ENCODE data around the gene FBXL14. TPM values are rescaled to one million over a fixed set of nuclear protein-coding genes. Genes with fewer than 3 reads are reported as not detected.

The FBXL14 gene
- total RNA-seq, 1 experiment from 2014 or later, result 11.9 TPM

DNA sequence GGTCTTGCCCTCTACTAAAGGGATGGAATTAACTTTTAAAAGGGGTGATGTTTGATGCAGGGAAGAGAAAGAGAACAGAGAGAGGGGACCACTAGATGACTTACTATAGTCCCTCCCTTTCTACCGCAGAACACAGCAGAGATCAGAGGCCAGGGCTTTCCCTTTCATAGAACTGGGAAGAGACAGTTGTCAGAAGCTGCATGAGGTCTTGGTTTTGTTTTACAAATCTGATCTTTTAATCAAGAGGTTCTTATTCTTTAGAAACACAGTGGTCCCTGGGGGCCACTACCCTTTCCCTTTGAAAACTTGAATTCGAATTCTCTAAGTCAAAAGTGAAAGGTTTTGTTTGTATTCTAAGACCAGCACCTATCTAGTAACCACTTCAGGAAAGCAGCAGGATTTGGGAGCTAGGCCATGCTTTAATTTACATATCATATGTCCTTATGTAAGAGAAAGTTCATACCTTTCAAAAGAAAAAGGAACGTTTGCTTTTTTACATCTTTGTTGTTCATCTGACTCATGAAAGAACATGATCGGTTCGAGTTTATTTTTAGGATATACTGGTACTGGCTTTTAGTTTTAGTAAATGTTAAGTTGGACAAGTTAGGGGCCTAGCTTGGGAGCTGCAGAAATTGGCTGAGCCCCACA lies 6.3 kb downstream of the FBXL14 start:
- Histone ChIP-seq H3K4me3 (no peak overlapping the region), H3K27me3 (no peaks in the 10 kb centered on the region)
- DNase-seq, result no peak

DNA sequence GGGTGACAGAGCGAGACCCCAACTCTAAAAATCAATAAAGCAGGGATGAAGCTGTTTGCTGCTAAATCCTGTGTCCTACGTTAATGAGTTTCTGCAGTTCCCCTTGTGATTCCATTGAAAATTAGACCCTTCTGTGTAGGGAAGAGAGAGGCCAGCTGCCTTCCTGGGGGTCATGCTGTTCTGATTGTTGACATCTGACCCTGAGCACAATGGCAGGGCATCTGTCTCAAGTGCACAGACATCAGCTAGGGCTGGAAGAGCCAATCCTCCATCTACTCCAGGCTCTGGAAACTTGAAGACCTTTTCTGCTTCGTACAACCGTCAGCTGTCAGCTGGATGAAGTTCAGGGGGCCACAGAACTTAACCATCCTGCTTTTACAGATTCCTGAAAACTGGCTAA lies 10.1 kb downstream of the FBXL14 start:
- no peak overlapping the region for H3K4me3 ChIP-seq
- H3K27me3 ChIP-seq, result no peaks in the 10 kb centered on the region
- H3K36me3 ChIP-seq, result peaks cover 68% of the 10 kb centered on the region
- DNase-seq, result no peak
- H3K9me3 ChIP-seq, result no peaks in the 10 kb centered on the region

More for the DNA sequence above, 6.3 kb downstream of the FBXL14 start:
- Histone ChIP-seq H3K9me3 (no peaks in the 10 kb centered on the region), H3K36me3 (peaks cover 67% of the 10 kb centered on the region)

DNA sequence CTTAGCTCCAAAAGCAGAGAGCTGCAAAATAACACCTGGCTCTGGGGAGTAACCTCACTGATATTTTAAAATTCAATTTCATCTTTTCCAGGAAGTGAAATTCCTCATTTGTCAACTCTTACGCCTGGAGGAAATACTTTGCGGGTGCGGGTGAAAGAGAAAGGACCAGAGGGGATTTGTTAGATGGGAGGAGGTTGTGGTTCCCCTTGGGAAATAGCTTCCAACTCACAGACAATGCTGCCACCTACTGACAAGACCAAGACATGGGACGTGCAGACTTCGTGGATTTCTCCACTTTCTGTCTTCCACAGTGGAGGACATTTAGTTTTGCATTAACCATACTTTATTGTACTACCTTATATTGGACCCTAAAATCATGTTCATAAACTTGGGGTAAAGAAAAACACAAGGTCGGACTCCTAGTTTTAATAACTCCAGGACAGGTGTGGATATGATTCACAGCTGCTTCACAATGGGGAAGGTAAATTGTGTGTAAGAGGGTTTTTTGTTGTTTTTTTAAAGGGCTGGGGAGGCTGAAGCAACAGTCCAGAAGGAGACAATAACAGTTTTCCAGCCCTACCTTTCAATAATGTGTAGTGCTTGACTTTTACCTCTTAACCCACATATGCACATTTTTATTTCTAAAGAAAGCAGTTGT lies 10.8 kb downstream of the FBXL14 start:
- Histone ChIP-seq H3K27me3 (no peaks in the 10 kb centered on the region), H3K4me3 (no peak overlapping the region), H3K9me3 (no peaks in the 10 kb centered on the region), H3K36me3 (peaks cover 69% of the 10 kb centered on the region)
- peak; percentile 52 for DNase-seq

DNA sequence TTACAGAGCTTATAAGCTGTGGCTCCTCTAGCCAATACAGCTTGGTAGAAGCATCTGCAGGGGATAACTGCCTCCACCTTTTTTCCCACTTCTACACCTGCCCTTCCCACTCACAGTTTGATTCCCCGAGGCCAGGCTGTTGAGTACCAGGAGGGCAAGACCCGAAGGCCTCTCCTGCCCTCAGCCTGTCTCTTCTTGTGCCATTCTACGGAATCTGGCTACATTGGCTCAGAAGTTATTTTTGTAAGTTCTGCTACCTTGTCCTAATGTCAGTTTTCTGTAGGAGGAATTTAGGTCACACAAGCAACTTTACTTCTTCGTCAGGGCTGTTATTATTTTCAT lies 11.7 kb downstream of the FBXL14 start:
- Histone ChIP-seq H3K27me3 (no peaks in the 10 kb centered on the region), H3K36me3 (peaks cover 76% of the 10 kb centered on the region), H3K4me3 (no peak overlapping the region), H3K9me3 (no peaks in the 10 kb centered on the region)
- no peak for DNase-seq

DNA sequence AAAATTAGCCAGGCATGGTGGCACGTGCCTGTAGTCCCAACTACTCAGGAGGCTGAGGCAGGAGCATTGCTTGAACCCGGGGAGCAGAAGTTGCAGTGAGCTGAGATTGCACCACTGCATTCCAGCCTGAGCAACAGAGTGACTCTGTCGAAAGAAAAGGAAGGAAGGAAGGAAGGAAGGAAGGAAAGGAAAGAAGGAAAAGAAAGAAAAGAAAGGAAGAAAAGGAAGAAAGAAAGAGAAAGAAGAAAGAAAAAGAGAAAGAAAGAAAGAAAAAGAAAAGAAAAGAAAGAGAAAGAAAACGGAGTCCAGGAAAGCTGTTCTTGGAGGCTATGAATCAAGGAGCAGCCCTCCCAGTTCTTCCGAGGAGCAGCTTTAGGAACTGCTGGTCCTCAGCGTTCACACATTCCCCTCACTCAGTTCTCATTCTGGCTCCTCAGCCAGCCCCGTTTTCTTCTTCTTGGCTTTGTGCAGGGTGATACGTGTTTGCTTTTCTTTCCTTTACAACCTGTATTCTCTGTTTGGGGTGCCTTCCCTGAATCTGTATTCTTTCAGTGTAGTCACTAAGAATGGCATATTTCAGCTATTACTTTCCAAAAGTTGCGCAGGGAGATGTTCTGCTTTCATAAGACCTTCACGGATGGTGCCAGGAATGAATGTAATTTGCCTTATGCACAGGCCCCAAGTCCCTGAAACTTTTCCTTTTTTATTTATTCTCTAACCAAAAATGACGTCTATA lies 12.2 kb downstream of the FBXL14 start:
- Histone ChIP-seq H3K27me3 (no peaks in the 10 kb centered on the region), H3K36me3 (peaks cover 76% of the 10 kb centered on the region), H3K4me3 (no peak overlapping the region), H3K9me3 (no peaks in the 10 kb centered on the region)
- no peak for DNase-seq

DNA sequence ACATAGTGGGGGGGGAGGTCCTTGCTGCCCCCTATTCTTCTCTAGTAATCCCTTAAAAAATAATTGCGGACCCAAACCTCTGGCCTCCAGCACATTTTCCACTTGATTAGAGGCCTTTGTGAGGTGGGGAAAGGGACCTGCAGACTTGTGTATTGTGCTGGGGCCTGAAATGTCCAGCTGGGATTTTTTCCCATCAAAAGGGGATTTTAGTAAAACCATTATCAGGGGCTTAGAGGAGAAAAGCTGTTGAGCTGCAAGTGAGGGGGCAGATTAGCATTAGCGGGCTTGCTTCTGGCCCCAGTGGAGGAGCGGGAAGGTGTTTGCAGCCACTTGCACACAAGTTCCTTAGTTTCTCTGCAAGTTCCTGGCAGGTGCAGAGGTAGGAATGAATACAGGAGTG lies 13.9 kb downstream of the FBXL14 start:
- Histone ChIP-seq H3K4me3 (no peak overlapping the region), H3K27me3 (no peaks in the 10 kb centered on the region), H3K36me3 (peaks cover 84% of the 10 kb centered on the region), H3K9me3 (no peaks in the 10 kb centered on the region)
- no peak for DNase-seq

DNA sequence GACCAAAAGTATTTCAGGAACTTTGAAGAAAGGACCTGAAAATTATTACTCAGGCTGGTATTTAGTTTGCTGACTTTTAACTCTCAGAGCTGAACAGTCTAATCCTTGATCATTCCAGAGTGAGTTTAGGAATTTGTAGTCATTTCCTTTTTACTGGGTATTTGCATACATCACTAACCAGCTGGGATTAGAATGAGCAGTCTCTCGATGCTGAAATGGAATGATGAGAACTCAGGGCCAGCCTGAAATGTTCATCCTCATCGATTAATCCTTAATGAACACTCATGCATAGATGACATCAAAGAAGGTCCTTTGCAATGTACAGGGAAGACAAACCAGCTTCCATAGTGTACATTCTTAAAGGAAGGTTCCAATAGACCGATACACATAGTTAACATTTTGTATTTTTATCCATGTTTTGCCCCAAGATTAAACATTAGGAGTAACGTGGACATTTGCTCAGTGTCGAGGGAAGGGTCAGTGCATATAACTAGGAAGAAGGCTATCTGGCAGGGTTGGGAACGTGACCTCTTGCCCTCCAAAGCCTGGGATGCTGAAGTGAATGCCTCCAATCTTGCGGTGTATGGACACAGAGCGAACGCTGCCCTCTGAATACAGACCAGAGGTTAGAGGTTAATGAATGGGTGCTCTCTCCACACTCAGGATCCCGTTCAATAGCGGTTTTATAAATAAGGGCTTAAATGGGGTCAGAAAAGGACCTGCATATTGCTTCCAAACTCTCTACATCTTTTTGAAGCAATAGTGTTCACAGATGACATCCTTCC lies 14.5 kb downstream of the FBXL14 start:
- H3K27me3 ChIP-seq, result no peaks in the 10 kb centered on the region
- no peaks in the 10 kb centered on the region for H3K9me3 ChIP-seq
- no peak for DNase-seq
- no peak overlapping the region for H3K4me3 ChIP-seq
- H3K36me3 ChIP-seq, result peaks cover 86% of the 10 kb centered on the region

DNA sequence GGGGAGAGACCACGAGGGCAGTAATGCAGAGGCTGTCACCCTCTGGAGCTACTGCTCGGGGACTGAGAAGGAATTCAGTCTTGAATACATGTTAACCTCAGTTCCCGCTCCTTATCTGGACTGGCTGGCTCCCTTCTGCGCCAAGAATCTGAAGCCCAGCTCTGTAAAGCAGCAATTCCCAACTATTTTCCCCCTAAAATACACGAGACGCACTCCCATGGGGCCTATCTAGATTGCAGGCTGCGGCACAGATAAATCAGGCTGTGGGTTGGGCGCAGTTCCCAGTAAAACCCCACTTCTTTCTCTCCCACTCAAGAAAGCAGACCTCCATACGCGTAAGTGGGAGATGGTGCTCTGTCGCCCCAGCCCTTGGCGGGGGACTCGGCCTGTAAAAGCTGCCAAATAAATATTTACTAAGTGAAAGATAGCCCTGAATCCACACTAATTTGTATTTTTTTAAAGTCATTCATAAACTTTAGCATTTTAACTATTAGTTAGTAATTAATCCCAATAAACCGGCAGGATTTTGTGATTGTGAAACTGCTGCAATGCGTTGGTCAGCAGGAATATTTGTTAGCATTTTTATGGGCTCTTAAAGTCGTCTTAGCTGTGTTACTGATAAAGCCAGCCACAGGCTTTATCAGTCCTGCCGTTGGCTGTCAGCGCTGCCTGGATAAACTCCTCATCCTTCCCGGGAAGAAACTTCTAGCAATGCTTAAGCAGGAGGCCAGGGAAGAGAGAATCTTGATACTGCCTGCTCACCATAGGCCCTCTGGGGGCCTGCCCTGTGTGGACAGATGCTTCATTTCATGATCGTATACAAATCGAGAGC lies 17.8 kb downstream of the FBXL14 start:
- no peak overlapping the region for H3K4me3 ChIP-seq
- DNase-seq, result no peak
- no peaks in the 10 kb centered on the region for H3K27me3 ChIP-seq
- no peaks in the 10 kb centered on the region for H3K9me3 ChIP-seq
- H3K36me3 ChIP-seq, result peaks cover 77% of the 10 kb centered on the region

DNA sequence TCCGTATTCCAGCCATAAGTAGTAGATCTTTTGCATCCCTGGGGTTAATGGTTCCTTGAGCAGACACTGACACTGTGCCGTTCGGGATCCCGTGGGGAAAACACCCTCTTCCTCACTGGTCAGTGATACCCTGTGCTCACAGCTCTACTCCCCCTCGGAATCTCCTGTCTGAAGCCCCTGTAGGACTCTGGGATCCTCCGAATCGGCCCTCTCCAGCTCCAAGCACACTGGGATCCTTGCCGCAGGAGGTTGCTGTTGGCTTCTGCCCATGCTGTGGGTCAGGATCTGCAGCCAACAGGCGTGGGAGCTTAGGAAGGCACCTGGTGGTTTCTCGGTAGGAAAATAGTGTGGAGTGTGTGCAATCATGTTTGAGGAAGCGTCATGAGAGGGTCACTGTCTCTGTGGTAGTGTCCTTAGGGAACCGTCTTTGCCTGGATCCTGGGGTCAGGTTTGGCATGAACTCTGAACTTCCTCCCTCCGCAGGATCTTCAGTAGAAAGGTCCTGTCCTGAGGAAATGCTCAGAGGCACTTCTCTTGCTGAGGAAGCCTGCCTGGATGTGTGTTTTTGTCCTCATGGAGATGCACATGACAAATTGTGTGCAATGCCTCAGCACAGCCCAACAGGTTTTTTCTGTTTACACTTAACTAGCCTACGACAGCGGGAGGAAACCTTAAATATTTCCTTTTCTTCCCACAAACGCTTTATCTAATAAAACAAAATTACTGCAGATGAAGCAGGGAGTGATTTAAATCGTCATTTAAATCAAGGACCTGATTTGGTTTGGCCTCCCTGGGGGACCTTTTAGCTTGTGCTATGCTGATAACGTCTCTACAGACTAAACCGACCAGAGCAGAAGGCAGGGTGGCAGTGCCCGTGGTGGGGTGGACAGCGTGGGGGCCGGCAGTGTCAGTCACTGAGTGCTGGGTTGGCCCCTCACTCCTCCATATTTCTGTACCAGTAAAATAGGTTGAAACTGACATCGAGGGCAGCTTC lies 18.7 kb downstream of the FBXL14 start:
- DNase-seq, result peak; percentile 28
- Histone ChIP-seq H3K4me3 (no peak overlapping the region), H3K9me3 (no peaks in the 10 kb centered on the region), H3K27me3 (no peaks in the 10 kb centered on the region), H3K36me3 (peaks cover 74% of the 10 kb centered on the region)

DNA sequence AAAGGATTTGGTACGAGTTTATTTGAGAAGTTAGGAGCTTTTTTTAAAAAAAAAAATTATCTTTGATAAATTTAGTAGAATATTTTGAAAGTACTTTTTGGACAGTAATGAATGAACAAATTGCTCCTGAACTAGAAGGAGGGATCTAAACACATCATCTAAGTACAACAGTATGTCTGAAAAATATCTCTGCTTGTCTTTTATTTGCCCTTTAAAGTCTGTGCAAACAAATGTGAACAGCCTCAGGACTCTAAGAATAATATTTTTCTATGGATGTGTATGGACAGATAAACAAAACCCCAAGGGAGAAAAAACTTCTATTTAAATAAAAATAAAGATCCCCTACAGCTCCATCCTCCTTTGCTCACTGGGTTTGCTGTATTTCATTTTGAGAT lies 19.5 kb downstream of the FBXL14 start:
- Histone ChIP-seq H3K9me3 (no peaks in the 10 kb centered on the region), H3K27me3 (no peaks in the 10 kb centered on the region), H3K4me3 (no peak overlapping the region), H3K36me3 (peaks cover 74% of the 10 kb centered on the region)
- DNase-seq, result no peak

DNA sequence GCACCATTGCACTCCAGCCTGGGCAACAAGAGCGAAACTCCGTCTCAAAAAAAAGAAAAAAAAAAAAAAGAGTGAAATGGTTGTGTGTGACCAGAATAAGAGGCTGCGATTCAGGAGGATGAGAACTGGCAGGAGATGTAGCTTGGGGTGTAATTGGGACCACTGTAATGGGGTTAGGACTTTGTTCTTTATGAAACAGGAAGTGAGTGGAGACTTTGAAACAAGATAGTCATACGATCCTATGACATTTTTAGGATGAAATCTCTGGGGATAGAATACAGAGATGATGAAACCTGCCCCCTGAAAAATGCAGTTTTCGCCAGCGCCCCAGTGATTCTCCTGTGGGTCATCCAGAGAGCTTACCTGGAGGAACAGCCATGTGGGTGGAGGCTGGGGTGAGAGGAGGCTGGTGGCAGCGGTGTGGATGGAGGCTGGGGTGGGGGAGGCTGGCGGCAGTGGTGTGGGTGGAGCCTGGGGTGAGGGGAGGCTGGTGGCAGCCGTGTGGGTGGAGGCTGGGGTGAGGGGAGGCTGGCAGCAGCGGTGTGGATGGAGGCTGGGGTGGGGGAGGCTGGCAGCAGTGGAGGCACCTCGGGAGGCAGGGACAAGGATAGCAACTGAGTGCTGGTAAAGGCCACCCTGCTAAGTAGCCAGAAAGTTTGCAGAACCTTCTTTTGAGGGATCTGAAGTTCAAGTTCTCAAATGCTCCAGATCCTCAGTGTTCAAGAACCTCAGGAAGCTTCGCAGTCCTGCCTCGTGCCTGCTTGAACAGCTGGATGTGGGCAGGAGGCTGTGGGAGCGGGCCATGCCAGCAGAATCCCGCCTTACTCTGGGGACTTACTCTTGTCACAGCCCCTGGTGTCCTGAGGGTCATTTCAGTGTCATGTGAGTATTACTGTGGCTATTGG lies 20.2 kb downstream of the FBXL14 start:
- Histone ChIP-seq H3K4me3 (no peak overlapping the region), H3K27me3 (no peaks in the 10 kb centered on the region), H3K9me3 (no peaks in the 10 kb centered on the region), H3K36me3 (peaks cover 75% of the 10 kb centered on the region)
- DNase-seq, result no peak

DNA sequence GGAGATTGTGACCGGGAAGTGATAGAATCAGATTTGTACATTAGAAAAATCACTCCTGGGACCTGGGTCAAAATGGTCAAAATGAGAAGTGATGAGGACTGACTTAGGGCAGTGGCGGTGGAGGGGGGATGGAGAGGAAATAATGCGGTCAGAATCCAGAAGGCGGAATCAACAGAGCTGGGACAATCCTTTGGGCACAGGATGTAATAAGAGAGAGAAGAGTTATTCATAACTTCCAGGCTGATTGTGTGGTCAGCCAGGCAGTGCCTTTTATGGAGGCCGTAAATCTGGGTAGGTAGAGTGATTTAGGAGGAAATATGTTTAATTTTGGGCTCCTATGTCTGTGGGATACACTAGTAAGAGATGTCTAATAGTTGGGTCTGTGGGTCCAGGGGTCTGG lies 21.6 kb downstream of the FBXL14 start:
- no peak for DNase-seq
- H3K36me3 ChIP-seq, result peaks cover 76% of the 10 kb centered on the region
- no peaks in the 10 kb centered on the region for H3K27me3 ChIP-seq
- no peaks in the 10 kb centered on the region for H3K9me3 ChIP-seq
- H3K4me3 ChIP-seq, result no peak overlapping the region

DNA sequence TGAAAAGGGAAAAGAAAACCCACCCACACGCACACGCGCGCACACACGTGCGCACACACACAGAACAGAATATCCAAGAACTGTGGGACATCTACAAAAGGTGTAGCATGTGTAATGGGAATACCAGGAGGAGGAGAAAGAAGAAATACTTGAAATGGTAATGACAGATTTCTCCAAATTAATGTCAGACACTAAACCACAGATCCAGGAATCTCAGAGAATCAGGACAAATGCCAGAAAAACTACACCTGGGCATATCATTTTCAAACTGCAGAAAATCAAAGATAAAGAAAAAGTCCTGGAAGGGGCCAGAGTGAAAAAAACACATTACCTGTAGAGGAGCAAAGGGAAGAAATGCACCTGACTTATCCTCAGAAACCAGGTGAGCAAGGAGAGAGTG lies 26.5 kb downstream of the FBXL14 start:
- DNase-seq, result no peak
- H3K9me3 ChIP-seq, result no peaks in the 10 kb centered on the region
- no peak overlapping the region for H3K4me3 ChIP-seq

DNA sequence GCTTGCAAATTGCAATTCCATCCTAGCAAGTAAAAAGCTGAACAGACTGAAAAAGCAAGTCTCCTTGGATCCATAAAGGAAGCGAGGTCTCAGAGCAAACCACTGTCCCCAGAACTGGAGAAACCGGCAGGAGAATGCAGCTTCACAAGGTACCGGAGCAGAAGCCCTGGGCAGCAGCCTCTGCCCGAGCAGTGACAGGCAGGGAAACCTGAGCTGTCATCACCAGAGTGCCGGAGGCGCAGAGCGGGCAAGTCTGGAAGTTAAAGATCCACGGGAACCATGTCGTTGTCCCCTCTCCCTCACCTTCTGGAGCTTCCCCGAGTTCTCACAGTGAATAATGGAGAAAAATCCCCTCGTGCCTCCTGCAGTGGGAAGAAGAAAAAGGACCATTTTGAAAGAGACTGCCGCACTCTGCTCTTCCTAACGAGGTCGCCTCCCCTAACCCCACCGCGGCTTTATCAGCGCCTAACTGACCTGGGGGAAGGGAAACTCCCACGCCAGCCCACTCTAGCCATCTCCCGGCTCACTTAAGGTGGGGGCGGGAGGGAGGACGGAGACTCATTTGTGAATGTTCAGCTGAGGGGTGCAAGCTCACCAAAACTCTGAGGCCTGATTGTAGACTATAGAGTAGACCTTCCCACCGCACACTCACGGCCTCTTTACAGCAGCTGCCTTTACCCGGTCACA lies 27.8 kb downstream of the FBXL14 start:
- Histone ChIP-seq H3K27me3 (no peaks in the 10 kb centered on the region), H3K36me3 (peaks cover 81% of the 10 kb centered on the region), H3K9me3 (no peaks in the 10 kb centered on the region), H3K4me3 (no peak overlapping the region)
- DNase-seq, result no peak

More for the DNA sequence above, 26.5 kb downstream of the FBXL14 start:
- Histone ChIP-seq H3K27me3 (no peaks in the 10 kb centered on the region), H3K36me3 (peaks cover 86% of the 10 kb centered on the region)
